Chondrocyte (in vitro differentiated cells): ENCODE results near the gene STK38L. TPM values are rescaled to one million over a fixed set of nuclear protein-coding genes. Genes with fewer than 3 reads are reported as not detected.

Source experiments
- DNase-seq: peaks from one replicate; pipeline ENCODE4 v3.0.0; 2021; ENCODE audit warnings: mixed read lengths, low spot score
- H3K27ac Mint-ChIP-seq: one replicate; pipeline ENCODE4 v1.8.0; 2021; ENCODE audit warnings: mild to moderate bottlenecking, moderate library complexity, mixed read lengths; ENCODE audit not compliant: unreplicated experiment
- H3K27me3 Mint-ChIP-seq: 2 replicates; pipeline ENCODE4 v1.8.0; 2021; ENCODE audit warnings: low read depth, mixed read lengths
- H3K36me3 Mint-ChIP-seq: 2 replicates; pipeline ENCODE4 v1.8.0; 2021; ENCODE audit warnings: low read depth, mixed read lengths
- H3K4me1 Mint-ChIP-seq: 2 replicates; pipeline ENCODE4 v1.8.0; 2021; ENCODE audit warnings: low read depth, mild to moderate bottlenecking, mixed read lengths
- H3K4me3 Mint-ChIP-seq: one replicate; pipeline ENCODE4 v1.8.0; 2021; ENCODE audit warnings: mild to moderate bottlenecking, moderate library complexity, mixed read lengths; ENCODE audit not compliant: unreplicated experiment
- H3K9me3 Mint-ChIP-seq: 2 replicates; pipeline ENCODE4 v1.8.0; 2021; ENCODE audit warnings: low read depth, mixed read lengths
- total RNA-seq: library from RNA; stranded (reverse); gene quantifications from 3 replicates; pipeline ENCODE4 v1.2.1, GENCODE V29; 2021
- TF ChIP-seq, protein P1 (sequence below): fragments of 200-600 bp; sonication (generic); IDR thresholded peaks from 2 replicates; pipeline ENCODE4 v1.5.0; 2021; ENCODE audit warnings: antibody characterized with exemption, mild to moderate bottlenecking, moderate library complexity

Gene STK38L
- total RNA-seq, 1 donor from 2014 or later = 219 TPM

DNA sequence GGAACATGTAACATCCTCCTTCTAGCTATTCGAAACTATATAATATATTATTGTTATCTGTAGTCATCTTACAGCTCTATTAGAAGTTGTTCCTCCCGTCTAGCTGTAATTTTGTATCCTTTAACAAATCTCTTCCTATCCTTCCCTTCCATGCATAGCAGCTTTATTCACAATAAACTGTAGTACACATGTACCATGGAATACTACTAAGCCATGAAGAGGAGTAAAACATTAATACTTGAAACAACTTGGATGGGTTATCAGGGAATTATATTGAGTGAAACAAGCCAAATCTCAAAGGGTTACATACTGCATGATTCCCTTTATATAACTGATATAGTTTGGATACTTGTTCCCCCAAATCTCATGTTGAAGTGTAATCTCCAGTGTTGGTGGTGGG is 33.9 kb upstream of the STK38L start:
- H3K27ac Mint-ChIP-seq = no peak overlapping the region
- H3K36me3 Mint-ChIP-seq = no peaks in the 10 kb centered on the region
- no peaks in the 10 kb centered on the region for H3K4me1 Mint-ChIP-seq
- TF ChIP-seq, protein P1, sequence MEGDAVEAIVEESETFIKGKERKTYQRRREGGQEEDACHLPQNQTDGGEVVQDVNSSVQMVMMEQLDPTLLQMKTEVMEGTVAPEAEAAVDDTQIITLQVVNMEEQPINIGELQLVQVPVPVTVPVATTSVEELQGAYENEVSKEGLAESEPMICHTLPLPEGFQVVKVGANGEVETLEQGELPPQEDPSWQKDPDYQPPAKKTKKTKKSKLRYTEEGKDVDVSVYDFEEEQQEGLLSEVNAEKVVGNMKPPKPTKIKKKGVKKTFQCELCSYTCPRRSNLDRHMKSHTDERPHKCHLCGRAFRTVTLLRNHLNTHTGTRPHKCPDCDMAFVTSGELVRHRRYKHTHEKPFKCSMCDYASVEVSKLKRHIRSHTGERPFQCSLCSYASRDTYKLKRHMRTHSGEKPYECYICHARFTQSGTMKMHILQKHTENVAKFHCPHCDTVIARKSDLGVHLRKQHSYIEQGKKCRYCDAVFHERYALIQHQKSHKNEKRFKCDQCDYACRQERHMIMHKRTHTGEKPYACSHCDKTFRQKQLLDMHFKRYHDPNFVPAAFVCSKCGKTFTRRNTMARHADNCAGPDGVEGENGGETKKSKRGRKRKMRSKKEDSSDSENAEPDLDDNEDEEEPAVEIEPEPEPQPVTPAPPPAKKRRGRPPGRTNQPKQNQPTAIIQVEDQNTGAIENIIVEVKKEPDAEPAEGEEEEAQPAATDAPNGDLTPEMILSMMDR = no peak
- no peaks in the 10 kb centered on the region for H3K27me3 Mint-ChIP-seq
- DNase-seq = no peak
- no peak overlapping the region for H3K4me3 Mint-ChIP-seq
- H3K9me3 Mint-ChIP-seq = peaks cover 10% of the 10 kb centered on the region

DNA sequence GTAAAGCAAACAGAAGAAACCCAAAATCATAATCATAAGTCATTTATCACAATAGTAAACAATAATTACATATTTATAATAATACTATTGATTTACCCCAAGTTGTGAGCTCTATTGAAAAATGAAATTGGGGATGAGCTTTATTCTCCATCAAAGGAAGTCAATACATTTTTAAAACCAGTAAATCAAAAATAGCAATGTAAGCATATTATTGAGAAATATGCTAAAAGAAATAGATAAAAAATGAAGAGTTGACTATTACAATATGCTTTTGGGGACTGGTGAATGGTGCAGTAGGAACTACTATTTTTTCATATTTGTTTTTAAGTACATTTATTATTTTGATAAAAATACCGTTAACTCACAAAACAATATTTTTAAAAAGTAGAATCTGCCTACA is 31.2 kb upstream of the STK38L start:
- H3K4me1 Mint-ChIP-seq = no peaks in the 10 kb centered on the region
- H3K4me3 Mint-ChIP-seq = no peak overlapping the region
- no peak for DNase-seq
- H3K27me3 Mint-ChIP-seq = no peaks in the 10 kb centered on the region
- H3K36me3 Mint-ChIP-seq = no peaks in the 10 kb centered on the region
- H3K27ac Mint-ChIP-seq = no peak overlapping the region
- TF ChIP-seq, protein P1 = no peak
- H3K9me3 Mint-ChIP-seq = peaks cover 10% of the 10 kb centered on the region

DNA sequence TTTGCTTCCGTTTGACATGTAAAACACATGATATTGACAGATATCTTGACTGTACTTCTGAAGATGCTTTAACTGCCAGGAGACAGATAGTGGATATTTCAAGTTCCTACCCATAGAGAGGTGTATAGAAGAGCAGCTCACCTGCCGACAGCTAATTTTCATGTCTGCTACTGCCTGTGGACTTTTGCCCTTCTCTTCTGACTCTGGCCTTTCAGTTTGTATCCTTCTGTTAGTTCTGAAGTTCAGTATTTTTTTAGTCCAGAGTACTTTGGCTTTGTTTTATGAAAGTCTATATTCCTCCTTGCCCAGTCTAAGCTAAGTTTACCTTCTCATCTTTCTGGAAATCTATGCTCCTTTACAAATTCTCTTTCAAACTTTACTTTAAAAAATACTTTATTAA is 30.8 kb upstream of the STK38L start:
- Mint-ChIP-seq H3K36me3 (no peaks in the 10 kb centered on the region), H3K4me1 (no peaks in the 10 kb centered on the region), H3K4me3 (no peak overlapping the region), H3K27me3 (no peaks in the 10 kb centered on the region), H3K27ac (no peak overlapping the region), H3K9me3 (peaks cover 10% of the 10 kb centered on the region)
- DNase-seq = no peak
- TF ChIP-seq, protein P1 = no peak

DNA sequence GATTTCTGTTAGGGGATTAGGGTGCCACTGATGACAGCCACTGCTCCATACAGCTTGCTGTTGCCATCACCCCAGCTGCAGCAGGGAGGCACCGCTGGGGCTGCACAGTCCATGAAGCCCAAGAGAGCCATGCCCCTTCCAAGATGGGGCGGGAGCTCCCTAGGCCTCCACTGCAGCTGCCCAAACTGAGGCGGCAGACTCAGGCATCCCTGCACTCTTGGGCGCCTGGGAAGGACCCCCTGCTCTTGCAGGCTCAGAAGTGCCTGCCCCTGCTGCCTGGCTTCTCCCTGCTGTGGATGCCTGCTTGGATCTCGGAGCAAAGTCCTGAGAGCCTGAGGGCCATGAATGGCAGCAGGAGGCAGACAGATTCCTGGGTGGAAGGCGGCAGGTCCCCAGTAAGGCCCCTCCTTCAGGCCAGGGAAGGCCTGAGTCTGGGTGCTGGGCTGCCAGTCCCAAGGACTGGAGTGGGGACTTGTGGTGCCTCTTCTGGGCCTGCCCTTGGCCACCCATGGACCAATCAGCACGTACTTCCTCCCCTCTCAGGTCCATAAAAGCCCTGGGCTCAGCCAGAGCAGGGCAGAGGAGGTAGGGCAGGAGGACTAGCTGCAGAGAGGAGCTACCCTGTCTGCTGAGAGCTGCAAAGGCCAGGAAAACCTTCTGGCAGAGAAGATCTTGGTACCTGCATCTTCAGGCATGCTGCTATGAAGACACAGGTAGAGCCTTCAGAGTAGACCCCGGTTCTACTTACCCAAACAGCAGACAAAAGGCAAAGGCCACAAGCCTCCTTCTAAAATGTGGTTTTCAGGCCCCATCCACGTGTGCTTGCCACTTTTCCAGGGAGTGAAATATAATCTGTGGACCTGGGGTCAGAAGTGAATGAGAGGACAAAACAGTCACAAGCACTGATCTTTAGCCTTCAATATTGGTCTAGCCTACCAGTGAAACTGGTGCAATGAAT is 30.0 kb upstream of the STK38L start:
- Mint-ChIP-seq H3K27me3 (no peaks in the 10 kb centered on the region), H3K27ac (no peak overlapping the region), H3K36me3 (no peaks in the 10 kb centered on the region), H3K9me3 (peaks cover 10% of the 10 kb centered on the region), H3K4me1 (no peaks in the 10 kb centered on the region), H3K4me3 (no peak overlapping the region)
- TF ChIP-seq, protein P1 = no peak
- no peak for DNase-seq

DNA sequence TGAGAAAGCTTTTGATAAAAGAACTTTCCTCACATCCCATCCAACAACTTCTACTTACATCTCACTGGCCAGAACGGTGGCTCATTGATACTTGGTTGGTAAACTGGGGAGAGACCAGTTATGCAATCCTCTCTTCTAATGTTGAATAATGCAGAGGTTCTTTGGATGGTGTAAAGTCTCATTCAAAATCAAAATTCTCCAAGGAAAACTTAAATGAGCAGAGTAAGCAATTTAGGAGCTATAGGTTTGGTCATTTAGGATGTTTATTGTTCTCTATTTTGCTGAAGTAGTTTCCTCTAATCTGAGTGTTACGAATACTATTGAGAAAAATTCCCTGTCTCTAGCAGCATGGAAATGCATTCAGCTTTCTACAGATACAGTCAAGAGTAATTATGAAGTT is 26.5 kb upstream of the STK38L start:
- Mint-ChIP-seq H3K27ac (no peak overlapping the region), H3K4me1 (peaks cover 9% of the 10 kb centered on the region), H3K27me3 (no peaks in the 10 kb centered on the region), H3K36me3 (no peaks in the 10 kb centered on the region), H3K4me3 (no peak overlapping the region), H3K9me3 (no peaks in the 10 kb centered on the region)
- no peak for DNase-seq
- TF ChIP-seq, protein P1 = no peak
